ENCODE measurements around the gene C10orf105.

DNA sequence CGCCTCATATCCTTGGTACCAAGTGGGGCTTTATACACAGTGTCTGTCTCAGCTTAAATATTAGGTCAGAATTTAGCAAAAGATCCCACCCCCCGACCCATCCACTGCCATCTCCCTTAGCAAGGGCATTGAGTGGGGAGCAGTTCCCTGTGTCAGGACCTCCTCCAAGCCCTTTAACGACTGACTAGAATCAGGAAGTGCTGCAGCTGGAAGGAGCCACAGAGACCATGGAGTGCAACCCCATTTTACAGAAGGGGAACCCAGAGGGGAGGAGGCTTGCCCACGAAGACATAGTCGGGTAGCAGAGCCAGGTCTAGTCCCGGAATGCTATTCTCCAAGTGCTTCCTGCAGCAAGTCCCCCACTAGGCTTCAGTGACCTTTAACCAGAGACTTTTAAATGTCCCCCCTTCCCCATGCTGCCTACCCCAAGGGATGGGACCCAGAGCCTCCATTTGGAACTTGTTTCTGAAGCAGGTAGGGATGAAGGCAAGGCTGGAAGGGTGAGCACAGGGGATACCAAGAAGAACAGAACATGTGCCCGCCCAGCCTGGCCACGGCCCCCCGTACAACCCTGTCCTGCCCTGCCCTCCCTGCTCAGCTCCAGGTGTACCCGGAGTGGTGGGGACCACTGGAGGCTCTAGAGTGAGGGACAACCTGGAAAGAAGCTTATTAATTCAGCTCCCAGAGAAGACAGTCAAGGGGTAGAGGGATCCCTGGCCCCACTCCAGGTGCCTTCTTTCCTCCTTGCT, 41.3 kb downstream of the C10orf105 start:
- TF ChIP-seq POLR2A (IDR thresholded peaks at IDR 0.05): no peak
- no peak for TF ChIP-seq CTCF (IDR thresholded peaks at IDR 0.05)
